GM19455 (cell line): ENCODE results near the gene IRS1.
A peak's percentile ranks its signal among the peaks of the same experiment; 100 is the strongest.

Experiments used
- ATAC-seq: cut with Tn5 transposase; IDR thresholded peaks from one replicate; pipeline ENCODE4 v1.9.1; 2021; ENCODE audit not compliant: unreplicated experiment

IRS1 gene

DNA sequence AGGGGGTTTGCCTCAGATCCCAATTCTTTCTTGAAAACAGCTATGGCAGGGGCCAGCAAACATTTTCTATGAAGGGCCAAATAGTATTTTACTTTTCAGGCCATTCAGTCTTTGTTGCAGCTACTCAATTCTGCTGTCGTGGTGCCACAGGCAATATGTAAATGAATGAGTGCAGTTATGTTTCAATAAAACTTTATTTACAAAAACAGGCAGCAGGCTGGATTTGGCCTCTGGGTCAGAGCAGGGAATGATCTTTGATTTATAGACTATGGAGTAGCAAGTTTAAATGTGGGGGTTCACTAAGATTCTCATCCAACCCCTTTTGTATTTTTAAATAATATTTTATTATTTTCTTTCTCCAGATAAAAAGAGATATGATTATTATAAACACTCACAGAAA is 72.4 kb downstream of the IRS1 start:
- ATAC-seq: no peak

DNA sequence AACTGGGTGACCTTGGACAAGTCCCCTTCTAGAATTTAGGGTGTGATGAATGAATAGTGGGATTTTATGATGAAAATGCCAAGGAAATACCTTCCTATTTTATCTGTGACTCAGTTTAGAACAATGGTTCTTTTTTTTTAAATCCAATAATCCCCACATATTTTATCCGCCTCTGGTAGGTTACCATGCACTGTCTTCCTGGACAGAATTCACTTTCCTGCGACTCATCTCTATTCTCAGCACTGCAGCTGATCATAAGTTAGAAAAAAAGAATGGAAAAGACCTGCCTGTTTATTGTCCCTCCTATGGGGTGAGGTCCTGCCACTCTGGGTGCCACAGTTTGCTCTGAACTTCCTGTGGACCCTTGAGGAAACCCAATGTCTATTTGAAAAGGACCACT is 73.1 kb downstream of the IRS1 start:
- no peak for ATAC-seq

DNA sequence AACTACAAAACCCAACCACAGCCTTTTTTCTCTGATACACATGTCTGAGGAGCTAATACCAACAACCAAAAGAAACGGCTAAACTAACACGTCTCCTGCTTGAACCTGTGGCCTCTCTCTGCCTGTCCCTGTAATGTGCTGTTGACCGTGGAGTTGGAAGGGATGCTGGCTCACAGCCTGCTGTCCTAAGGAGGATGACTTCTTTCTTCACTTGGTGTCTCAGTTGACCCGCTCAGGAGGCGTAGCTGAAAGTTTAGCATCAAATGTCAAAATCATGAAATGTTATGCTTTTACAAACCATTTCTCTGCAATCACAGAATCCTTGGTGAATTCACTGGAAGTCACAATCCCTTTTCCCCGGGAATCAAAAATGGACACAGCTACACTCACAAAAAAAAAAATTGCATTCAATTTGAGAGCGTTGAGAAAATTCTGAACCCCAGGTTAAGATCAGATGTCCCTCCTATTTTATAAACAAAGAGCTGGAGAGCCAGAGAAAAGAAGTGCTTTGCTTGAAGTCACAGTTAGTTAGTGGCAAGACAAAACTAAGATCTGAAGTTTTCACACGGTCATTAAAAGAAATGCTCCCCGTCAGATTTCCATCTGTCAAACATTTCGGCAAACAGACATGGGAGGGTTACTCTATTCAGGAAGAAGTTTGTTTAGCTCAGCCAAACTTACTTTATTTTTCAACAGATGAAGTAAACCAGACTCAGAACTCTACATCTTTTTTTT is 74.3 kb downstream of the IRS1 start:
- no peak for ATAC-seq

DNA sequence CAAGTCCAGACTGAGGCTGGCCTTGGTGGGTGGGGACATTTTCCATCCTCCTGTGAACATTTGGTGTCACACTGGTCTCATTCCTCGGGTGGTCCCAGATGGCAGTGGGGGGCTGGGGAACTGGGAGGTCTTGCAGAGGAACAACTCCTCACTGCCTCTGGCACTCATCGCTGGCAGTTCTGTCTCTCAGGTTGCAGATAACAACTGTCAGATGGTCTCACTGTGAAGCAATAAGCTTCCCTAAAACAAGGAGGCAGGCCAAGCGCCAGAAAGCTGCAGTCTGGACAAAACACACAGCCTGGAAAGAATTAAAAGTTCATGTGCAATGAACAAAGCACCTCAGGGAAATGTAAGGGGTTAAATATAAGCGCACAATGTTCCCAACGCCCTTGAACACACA is 78.1 kb downstream of the IRS1 start:
- no peak for ATAC-seq

DNA sequence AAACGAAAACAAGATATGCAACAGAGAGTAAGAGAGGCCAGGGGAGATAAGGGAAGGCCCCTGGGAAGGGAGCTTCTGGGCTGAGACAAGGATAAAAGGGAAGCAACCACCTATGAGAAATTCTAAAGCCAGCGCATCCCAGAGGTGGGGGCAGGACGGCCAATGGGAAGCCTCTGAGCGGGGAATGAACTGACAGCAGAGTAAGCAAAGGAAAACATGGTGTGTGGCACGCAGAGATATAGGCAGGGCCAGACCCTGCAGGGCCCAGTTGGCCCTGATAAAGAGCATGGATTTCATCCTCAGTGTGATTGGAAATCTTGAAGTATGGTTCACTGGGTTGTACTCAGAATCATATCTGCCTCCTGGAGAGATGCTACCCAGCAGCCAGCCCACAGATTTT is 78.7 kb downstream of the IRS1 start:
- ATAC-seq: no peak

DNA sequence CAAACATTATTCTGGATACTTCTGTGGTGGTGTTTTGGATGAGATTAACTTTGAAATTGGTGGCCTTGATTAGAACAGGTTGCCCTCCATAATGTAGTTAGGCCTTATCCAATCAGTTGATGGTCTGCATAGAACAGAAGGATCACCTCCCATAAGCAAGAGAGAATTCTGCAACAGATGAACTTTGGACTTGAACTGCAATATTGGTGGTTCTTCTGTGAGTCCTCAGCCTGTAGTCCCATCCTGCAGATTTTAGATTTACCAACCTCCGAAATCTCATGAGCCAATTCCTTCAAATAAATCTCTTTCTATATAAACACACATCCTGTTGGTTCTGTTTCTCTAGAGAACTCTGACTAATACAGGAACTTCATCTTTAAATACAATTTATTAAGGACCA is 81.9 kb downstream of the IRS1 start:
- no peak for ATAC-seq

DNA sequence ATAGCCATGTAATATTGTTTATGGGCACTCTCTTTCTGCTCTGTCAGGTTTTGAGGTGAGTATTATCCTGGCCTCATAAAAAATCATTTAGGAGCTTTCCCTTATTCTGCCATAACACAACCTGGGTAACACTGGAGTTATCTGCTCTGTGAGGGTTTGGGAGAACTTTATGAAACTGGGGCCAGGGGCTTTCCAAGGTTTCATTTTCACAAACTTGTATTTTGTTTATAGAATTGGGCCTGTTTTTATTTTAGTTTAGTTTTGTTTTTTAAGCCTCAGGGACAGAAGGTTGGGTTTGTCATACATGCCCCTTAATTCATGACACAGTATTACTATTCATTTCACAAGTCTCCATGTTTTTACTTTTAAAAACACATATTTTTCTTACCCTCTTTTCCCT is 83.5 kb downstream of the IRS1 start:
- ATAC-seq: peak; percentile 65

DNA sequence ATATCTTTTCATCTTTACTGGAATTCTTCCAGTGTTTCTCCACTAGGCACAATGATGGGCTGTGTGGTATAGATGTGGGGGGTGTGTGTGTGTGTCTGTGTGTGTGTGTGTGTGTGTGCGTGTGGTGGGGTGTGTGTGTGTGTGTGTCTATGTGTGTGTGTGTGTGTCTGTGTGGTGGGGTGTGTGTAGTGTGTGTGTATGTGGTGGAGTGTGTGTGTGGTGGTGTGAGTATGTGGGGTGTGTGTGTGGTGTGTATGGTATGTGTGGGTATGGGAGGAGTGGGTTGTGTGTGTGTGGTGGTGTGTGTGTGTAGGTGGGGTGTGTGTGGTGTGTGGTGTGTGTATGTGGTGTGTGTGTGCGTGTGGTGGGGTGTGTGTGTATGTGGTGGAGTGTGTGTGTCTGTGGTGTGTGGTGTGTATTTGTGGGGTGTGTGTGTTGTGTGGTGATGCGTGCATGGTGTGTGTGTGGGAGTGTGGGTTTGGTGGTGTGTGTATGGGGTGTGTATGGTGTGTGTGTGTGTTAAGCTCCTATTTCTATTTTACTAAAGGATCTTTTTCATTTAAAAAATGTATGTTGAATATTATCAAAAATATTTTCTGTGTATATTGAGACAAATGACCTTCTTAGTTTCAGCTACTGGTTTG is 84.2 kb downstream of the IRS1 start:
- ATAC-seq: no peak

DNA sequence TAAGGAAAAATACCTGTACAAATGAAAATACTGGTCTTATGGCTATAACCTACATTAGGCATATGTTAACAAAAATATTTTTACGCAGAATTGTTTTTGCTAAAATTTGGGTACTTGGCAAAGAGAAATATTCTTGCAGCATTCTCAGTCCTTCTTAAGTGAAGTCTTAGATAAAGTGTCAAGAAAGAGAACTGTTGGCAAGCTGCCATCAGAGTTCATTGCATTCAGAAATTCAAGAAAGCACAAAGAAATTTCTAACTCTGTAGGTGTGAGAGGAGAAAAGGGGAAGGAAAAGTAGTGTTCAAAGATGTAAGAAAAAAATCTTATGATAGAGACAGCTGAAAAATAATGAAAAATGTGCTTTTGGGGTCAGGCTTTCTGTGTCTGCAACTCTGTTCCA is 86.7 kb downstream of the IRS1 start:
- ATAC-seq: no peak

DNA sequence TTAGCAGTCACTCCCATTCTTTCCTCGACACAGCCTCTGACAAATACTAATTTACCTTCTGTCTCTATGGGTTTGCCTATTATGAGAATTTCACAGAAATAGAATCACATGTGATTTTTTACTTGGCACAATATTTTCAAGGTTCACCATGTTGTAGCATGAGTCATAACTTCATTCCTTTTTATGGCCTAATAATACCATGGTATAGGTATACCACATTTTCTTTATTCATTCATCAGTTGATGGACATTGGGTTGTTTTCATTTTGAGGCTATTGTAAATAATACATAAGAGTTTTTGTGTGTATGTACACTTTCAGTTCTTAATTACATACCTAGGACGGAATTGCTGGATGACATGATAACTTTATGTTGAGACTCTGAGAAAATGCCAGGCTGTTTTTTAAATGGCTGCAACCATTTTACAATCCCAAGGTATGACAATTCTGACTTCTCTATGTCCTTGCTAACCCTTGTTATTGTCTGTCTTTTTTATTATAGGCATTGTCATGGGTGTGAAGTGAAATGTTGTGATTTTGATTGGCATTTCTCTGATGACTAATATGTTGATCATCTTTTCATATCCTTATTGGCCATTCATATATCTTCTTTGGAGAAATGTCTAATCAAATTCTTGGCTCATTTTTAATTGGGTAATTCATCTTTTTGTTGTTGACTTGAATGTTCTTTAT is 87.9 kb downstream of the IRS1 start:
- ATAC-seq: no peak

DNA sequence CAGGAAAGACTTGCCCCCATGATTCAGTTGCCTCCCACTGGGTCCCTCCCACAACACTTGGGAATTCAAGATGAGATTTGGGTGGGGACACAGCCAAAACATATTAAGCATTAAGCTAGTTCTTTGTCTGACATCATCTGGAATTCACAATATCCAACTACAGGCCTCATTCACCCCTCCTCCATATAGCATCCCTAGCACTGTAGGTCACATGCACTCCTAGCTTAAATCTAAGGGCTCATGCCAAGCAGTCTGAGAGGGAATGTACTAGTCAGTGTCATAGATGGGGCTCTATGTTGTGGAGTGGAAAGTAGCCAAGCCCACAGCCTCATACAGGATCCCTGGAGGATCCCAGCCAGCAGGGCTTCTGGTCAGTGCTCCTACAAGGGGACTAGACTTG is 92.1 kb downstream of the IRS1 start:
- ATAC-seq: no peak

DNA sequence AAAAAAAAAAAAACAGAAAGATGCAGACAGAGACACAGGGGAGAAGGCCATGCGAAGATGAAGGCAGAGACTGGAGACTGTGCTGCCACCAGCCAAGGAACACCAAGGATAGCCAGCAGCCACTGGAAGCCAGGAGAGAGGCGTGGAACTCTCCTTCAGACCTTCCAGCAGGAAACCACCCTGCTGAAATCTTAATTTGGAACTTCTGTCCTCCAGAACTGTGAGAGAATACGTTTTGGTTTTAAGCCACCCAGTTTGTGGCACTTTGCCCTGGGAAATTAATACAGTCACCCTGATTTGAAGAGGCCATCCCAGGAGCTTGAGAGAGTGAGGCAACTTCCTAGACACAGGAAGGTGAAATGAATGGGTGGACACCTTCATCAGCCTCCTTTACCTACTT is 93.7 kb downstream of the IRS1 start:
- no peak for ATAC-seq

DNA sequence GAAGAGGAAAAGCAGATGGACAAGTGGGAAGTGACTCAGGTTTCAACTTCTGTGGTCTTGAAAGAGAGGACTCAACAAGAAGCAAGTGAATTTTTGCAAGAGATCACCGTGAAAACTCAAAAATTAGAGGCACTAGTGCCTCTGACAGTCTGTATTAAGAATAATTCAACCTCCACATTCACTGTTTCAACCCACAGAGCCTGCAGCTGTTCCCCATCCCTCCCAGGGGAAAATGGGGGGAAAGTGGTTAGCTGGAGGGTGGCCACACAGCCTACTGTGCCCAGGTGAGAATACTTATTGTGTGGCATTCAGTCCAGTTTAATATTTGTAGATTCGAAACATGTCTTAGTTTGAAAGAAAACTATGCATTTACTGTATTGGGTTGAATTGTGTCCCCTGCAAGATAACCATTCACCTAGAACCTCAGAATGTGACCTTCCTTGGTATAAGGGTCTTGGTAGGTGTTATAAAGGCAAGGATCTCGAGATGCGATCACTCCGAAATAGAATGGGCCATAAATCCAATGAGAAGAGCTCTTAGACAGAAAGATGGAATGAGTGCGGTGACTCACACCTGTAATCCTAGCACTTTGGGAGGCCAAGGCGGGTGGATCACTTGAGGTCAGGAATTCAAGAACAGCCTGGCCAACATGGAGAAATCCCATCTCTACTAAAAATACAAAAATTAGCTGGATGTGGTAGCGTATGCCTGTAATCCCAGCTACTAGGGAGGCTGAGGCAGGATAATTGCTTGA is 94.3 kb downstream of the IRS1 start:
- ATAC-seq: no peak

DNA sequence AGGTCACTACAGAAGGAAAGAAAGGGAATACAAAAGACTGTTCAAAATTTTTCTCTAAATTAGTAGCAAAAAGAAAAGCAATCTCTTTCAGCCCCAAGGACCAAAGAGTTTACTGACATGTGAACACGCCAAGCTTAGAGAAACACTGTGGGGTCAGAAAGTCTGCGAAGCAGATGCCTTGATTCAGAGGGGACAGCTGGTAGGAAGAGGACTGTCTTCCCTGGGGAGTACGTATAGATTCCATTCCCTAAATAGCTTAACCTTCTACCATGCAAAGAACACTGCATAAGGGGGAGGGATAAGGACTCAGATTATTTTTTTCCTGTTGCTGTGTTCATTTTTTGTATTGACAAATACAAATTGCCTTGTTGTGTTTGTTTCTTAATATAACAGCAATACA is 96.1 kb downstream of the IRS1 start:
- ATAC-seq: no peak

DNA sequence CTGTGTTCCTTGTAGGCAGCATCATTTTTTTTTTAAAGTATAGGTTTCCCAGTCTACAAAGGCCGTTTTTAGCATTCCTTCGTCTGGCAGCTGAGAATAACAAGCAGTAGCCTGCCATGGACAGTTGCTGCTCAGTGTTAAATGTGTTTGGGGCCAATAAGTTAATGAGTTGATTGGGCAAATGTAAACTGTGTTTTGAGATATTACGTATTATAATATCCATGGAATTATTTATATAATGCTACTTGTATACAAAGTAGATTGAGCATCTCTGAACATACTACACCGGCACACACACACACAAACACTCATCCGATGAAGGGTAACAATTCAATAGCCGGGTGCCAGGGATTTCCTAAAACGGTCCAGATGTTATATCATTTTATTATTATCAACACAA is 97.2 kb downstream of the IRS1 start:
- no peak for ATAC-seq

DNA sequence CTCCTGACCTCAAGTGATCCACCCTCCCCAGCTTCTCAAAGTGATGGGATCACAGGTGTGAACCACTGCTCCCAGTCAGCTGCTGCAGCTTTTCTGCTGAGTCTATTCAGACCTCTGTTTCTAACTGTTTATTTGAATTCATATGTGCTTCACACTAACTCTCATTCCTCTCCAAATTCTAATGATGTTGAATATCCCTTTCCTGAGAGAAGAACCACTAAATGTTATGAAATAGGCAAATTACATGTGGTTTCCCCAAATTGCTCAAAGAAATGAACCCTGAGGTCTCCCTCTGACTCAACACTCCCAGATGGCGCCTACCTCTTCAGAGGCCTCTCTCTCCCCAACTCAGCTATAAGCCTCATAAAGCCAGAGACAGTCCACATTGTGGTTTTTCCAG is 98.6 kb downstream of the IRS1 start:
- no peak for ATAC-seq

DNA sequence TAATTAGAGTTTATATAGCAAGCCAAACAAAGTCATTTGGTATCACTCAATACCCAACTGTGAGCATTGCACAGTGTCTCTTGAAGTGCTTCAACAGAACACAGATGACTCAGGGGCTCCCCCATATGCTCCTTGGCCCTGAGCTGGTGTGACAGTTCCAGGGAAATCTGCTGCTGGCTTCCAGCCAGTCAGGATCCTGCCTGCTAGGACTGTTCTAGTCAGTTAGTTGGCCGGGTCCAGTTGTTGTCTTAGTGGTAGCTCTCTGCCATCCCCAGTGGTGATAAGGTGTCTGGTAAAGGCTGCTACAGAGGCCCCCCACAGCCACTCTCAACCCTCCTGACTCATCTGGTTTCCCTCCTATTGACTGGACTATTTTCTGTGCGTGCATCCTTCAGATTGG is 100.3 kb downstream of the IRS1 start:
- no peak for ATAC-seq

DNA sequence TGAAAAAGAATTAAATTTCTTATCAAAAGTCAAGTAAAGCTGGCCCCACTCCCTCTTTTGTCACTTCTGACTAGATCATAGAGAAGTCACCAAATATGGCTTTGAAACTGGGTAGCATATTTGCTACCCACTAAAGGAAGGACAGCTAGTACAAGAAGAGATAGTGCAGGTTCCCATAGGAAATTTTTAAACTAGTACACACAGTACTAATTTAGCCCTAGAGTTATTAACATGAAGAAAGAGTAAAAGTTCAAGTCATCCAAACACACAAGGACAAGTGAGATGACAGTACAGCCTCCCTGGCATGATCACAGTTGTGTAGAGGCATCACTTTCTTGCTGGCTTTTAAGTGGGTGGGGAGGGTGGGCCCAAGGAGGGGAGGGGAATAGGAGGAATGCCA is 100.9 kb downstream of the IRS1 start:
- ATAC-seq: no peak

DNA sequence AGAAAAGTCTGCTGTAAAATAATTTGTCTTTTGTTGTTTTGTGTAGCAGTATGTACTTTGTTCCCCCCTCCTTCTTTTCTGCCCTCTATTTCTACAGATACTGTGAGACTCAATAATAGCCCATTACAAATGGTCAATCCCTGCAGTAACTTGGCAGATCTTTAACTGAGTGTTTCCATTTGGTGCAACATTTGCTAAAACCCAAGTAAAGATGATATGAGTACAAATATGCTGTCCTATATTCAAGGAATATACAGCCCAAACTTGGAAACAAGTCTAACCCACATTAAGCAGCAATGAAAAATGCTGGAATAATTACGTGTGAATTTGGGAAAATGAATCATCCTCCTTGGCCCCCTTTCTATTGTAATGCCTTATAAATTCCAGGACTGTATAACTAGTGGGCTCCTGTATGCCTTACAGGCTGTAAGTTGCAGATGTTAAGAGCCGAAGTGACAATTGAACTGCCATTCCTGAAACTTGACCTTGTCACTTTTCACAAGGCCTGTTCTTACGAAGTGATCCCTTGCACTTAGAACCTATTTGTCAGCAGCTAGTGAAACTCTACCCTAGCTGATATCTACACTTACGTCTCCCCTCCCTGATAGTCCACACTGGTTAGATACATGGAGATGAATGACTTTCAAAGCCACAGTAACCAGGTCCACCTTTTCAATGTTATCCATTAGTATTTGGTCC is 104.9 kb downstream of the IRS1 start:
- no peak for ATAC-seq

DNA sequence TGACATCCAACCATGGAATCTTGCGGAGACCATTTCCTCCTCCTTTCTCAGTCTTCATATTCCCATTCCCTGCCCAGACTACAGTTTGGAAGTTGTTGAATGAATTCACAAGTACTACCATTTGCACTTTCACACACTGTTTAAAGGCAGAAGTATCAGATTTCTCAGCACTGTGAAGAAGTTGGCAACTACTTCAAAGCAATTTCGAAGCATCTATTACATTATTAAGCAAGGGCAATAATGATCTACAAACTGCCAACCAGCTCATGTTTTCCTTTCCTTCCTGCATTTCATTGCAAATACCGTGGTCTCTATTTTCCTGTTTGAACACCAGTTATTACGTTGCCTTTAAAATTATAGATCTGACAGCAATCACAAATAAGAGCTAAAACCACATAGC is 105.5 kb downstream of the IRS1 start:
- no peak for ATAC-seq

DNA sequence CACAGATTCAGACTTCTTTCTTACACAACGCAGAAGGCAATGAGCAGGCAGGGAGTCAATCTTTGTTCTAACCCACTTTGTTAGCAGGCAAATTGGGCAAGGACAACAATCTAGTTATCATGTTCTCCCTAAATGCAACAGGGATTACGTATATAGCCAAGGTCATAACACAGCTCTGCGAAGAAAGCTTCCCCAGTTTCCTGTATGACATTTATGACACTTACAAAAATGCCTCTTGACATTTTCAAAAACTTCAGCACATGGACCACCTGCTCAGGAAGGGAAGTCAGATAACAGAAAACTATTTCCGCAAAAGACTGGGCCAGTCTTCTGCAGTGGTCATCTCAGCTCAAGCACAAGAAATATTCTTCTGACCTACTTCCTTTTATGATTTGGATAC is 106.1 kb downstream of the IRS1 start:
- ATAC-seq: no peak
